ENCODE results near the gene IGF2BP3. TPM values are rescaled to one million over a fixed set of nuclear protein-coding genes. Genes with fewer than 3 reads are reported as not detected.

Gene IGF2BP3
- total RNA-seq, 1 experiment from 2014 or later, result 120 TPM

DNA sequence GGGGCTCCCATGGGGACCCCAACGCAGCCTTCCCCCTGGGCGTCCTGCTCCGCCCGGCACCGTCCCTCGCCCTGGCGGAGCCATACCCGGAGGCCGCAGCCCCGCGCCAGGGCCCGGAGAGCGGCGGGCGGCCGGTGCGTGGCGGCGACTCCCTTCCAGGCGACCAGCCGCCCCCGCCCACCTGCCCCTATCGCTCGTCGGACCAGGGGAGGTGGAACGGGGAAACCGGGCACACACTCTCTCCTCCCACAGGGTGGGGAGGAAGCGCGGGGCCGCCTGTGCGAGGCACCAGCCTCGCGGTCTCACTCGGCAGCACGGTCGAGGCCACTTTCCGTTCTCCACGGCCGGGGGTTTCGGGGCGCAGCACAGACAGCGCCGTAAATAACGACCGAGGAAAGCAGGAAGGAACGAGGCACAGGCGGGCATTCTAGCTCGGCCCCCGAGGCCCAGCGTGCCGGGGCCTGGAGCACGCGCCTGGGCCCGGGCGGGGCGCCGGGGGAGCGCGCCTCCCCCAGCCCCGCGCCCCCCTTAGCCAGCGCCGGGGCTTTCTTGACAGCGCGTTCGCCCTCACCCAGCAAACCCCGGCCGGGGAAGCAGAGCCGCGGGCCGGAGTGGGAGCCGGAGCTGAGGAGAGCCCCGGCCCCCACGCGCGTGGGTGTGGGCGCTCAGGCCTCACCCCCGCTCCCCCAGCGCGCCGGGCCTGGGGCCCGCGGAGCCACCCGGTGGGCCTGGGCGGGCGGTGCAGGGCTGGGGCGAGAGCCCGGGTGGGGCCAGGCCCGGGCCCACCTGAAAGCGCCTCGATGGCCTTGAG lies 936 bp downstream of the IGF2BP3 start:
- peak overlapping the region; percentile 93 for H3K9ac ChIP-seq (ENCODE audit: low read length)
- H3K9me3 ChIP-seq (ENCODE audit: low read length), result no peaks in the 10 kb centered on the region
- H3K4me1 ChIP-seq (ENCODE audit: low read length), result peaks cover 49% of the 10 kb centered on the region
- peaks cover 14% of the 10 kb centered on the region; the same call in 1 of the 2 replicates for H4K20me1 ChIP-seq (ENCODE audit: insufficient read depth, low read depth, low read length)
- peak; percentile 77 for DNase-seq
- no peaks in the 10 kb centered on the region for H3K27me3 ChIP-seq (ENCODE audit: low read length)
- peak overlapping the region; percentile 96 for H3K27ac ChIP-seq (ENCODE audit: low read length)
- no peaks in the 10 kb centered on the region for H3K9me2 ChIP-seq (replicated peaks; ENCODE audit: insufficient read depth, low read length)
- H3K79me2 ChIP-seq (ENCODE audit: low read length), result peaks cover 74% of the 10 kb centered on the region
- peak overlapping the region; percentile 91 for H3K4me3 ChIP-seq (ENCODE audit: low read length)
- H3K36me3 ChIP-seq (ENCODE audit: insufficient read depth, low read length), result peaks cover 16% of the 10 kb centered on the region; the same call in 1 of the 2 replicates
- H3K4me2 ChIP-seq (ENCODE audit: low read depth, low read length, poor library complexity, severe bottlenecking), result peak overlapping the region; percentile 82
- no peak overlapping the region; the same call in 1 of the 2 replicates for H2AFZ ChIP-seq (ENCODE audit: low read length)

DNA sequence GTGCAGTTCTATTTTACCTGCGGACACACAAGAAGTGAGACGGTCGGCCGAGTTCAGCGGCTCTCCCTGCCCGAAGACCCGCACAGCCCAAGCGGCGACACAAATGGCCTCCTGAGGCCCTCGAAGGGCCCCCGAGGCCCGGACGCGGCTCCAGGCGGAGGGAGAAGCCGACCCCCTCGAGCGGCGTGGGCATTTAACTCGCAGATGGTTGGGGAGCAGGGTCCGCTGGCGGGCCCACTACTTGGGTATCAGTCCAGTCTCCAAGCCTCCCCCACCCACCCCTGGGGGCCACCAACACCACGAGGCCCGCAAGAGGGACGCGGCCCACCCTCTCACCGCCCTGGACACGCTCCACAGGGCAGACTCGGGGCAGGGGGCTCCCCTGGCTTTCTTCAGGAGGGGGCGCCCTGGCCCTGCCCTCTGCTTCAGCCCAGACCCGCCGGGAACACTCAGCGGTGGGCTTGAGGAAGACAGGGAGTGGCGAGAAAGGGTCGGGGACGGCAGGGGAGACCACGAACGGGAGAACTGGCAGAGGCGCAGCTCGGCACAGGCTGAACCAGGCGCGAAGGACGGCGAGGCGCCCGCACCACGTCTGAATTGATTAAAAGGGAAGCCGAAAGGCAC lies 1.7 kb downstream of the IGF2BP3 start:
- peak overlapping the region; percentile 91 for H3K4me3 ChIP-seq (ENCODE audit: low read length)
- H3K9ac ChIP-seq (ENCODE audit: low read length), result peak overlapping the region; percentile 93
- H3K4me2 ChIP-seq (ENCODE audit: low read depth, low read length, poor library complexity, severe bottlenecking), result peak overlapping the region; percentile 82
- H4K20me1 ChIP-seq (ENCODE audit: insufficient read depth, low read depth, low read length), result peaks cover 14% of the 10 kb centered on the region; the same call in 1 of the 2 replicates
- no peaks in the 10 kb centered on the region for H3K9me3 ChIP-seq (ENCODE audit: low read length)
- H3K4me1 ChIP-seq (ENCODE audit: low read length), result peaks cover 56% of the 10 kb centered on the region
- H3K27ac ChIP-seq (ENCODE audit: low read length), result peak overlapping the region; percentile 96
- H3K79me2 ChIP-seq (ENCODE audit: low read length), result peaks cover 81% of the 10 kb centered on the region
- no peak overlapping the region for H2AFZ ChIP-seq (ENCODE audit: low read length)
- DNase-seq, result peak; percentile 84
- H3K9me2 ChIP-seq (replicated peaks; ENCODE audit: insufficient read depth, low read length), result no peaks in the 10 kb centered on the region
- peaks cover 22% of the 10 kb centered on the region; the same call in 1 of the 2 replicates for H3K36me3 ChIP-seq (ENCODE audit: insufficient read depth, low read length)
- H3K27me3 ChIP-seq (ENCODE audit: low read length), result no peaks in the 10 kb centered on the region

DNA sequence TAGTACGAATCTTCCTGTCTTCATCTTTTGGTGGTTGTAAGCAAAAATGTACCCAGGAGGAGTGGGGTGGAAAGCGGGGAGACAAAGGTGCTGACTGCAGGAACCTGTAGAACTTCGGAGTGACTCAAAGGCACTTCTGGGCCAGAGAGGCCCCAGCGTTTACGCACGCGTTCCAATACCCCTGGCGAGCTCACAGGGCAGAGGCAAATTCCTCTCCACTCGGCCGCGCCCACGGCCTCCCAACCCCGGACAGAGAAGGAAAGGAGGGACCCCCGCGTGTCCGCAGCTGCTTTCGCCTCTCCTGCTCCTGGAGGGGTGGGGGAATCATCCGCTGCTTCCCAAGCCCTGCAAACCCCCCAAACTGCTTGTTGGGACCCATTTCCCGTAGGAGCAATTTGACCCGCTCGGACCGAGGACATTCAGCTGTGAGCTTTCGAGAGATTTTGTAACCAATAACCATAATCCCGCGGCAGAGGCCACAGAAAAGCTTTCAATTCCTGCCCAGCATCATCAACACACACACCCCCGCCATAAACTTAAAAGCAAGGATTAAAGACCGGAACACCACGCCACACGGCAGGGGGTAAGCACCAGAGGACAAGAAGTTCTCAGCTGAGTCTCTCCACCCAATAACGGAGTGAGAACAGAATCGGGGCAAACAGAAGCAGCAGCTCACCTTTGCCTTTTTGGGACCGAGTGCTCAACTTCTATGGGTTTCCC lies 2.3 kb downstream of the IGF2BP3 start:
- peak overlapping the region; percentile 96 for H3K27ac ChIP-seq (ENCODE audit: low read length)
- peak; percentile 83 for DNase-seq
- no peak overlapping the region for H2AFZ ChIP-seq (ENCODE audit: low read length)
- peaks cover 50% of the 10 kb centered on the region for H3K4me1 ChIP-seq (ENCODE audit: low read length)
- no peaks in the 10 kb centered on the region for H3K27me3 ChIP-seq (ENCODE audit: low read length)
- H3K9ac ChIP-seq (ENCODE audit: low read length), result peak overlapping the region; percentile 93
- peaks cover 82% of the 10 kb centered on the region for H3K79me2 ChIP-seq (ENCODE audit: low read length)
- H3K9me2 ChIP-seq (replicated peaks; ENCODE audit: insufficient read depth, low read length), result no peaks in the 10 kb centered on the region
- peak overlapping the region; percentile 91 for H3K4me3 ChIP-seq (ENCODE audit: low read length)
- no peaks in the 10 kb centered on the region for H3K9me3 ChIP-seq (ENCODE audit: low read length)
- H4K20me1 ChIP-seq (ENCODE audit: insufficient read depth, low read depth, low read length), result peaks cover 14% of the 10 kb centered on the region; the same call in 1 of the 2 replicates
- peaks cover 28% of the 10 kb centered on the region; the same call in 1 of the 2 replicates for H3K36me3 ChIP-seq (ENCODE audit: insufficient read depth, low read length)
- H3K4me2 ChIP-seq (ENCODE audit: low read depth, low read length, poor library complexity, severe bottlenecking), result peak overlapping the region; percentile 82

DNA sequence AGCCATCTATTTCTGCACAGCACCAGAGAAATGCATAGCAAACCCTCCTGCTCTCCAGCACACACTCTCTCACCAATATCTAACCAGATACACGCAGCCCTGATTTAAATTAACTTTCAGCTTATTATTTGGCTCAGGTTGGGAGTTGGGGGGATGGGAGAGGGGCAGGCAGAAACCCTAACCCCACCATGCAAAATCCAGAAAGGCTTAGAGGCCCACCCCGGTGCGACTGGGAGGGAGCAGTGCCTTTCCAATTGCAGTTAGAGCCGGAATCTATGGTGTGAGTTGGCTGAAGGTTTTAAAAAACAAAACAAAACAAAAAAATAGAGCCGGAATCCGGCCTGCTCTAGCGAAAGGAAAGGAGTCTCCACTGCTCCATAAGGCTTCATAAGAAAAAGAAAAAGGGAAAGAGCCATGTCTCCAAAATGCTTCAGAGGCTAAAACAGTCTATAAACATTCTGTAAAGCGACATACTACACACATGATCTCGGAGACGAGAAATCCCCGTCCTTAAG lies 2.9 kb downstream of the IGF2BP3 start:
- peaks cover 82% of the 10 kb centered on the region for H3K79me2 ChIP-seq (ENCODE audit: low read length)
- peak overlapping the region; percentile 82 for H3K4me2 ChIP-seq (ENCODE audit: low read depth, low read length, poor library complexity, severe bottlenecking)
- H3K9me3 ChIP-seq (ENCODE audit: low read length), result no peaks in the 10 kb centered on the region
- H3K4me1 ChIP-seq (ENCODE audit: low read length), result peaks cover 44% of the 10 kb centered on the region
- peaks cover 14% of the 10 kb centered on the region; the same call in 1 of the 2 replicates for H4K20me1 ChIP-seq (ENCODE audit: insufficient read depth, low read depth, low read length)
- H3K4me3 ChIP-seq (ENCODE audit: low read length), result peak overlapping the region; percentile 91
- peak overlapping the region; percentile 93 for H3K9ac ChIP-seq (ENCODE audit: low read length)
- peak overlapping the region; percentile 96 for H3K27ac ChIP-seq (ENCODE audit: low read length)
- no peaks in the 10 kb centered on the region for H3K9me2 ChIP-seq (replicated peaks; ENCODE audit: insufficient read depth, low read length)
- no peaks in the 10 kb centered on the region for H3K27me3 ChIP-seq (ENCODE audit: low read length)
- DNase-seq, result peak; percentile 63
- H2AFZ ChIP-seq (ENCODE audit: low read length), result no peak overlapping the region
- peaks cover 32% of the 10 kb centered on the region; the same call in 1 of the 2 replicates for H3K36me3 ChIP-seq (ENCODE audit: insufficient read depth, low read length)

- Histone ChIP-seq H3K36me3 (ENCODE audit: insufficient read depth, low read length) (peaks cover 50% of the 10 kb centered on the region), H3K9me3 (ENCODE audit: low read length) (no peaks in the 10 kb centered on the region), H3K9ac (ENCODE audit: low read length) (no peak overlapping the region), H3K79me2 (ENCODE audit: low read length) (peaks cover 99% of the 10 kb centered on the region), H3K27ac (ENCODE audit: low read length) (no peak overlapping the region), H3K9me2 (replicated peaks; ENCODE audit: insufficient read depth, low read length) (no peaks in the 10 kb centered on the region), H3K4me1 (ENCODE audit: low read length) (peaks cover 38% of the 10 kb centered on the region), H3K4me3 (ENCODE audit: low read length) (no peak overlapping the region), H2AFZ (ENCODE audit: low read length) (no peak overlapping the region), H4K20me1 (ENCODE audit: insufficient read depth, low read depth, low read length) (peaks cover 22% of the 10 kb centered on the region; the same call in 1 of the 2 replicates), H3K4me2 (ENCODE audit: low read depth, low read length, poor library complexity, severe bottlenecking) (no peak overlapping the region), H3K27me3 (ENCODE audit: low read length) (no peaks in the 10 kb centered on the region)
- DNase-seq, result no peak
Measured at GRCh38 chr7:23462846-23463245, 7.4 kb downstream of the IGF2BP3 start.

GRCh38 chr7:23458044-23458443 lies 12.2 kb downstream of the IGF2BP3 start:
- H3K4me1 ChIP-seq (ENCODE audit: low read length), result peaks cover 5% of the 10 kb centered on the region
- H3K9me3 ChIP-seq (ENCODE audit: low read length), result no peaks in the 10 kb centered on the region
- H3K79me2 ChIP-seq (ENCODE audit: low read length), result peaks cover 100% of the 10 kb centered on the region
- no peak overlapping the region for H3K9ac ChIP-seq (ENCODE audit: low read length)
- no peak overlapping the region for H3K27ac ChIP-seq (ENCODE audit: low read length)
- no peak overlapping the region for H2AFZ ChIP-seq (ENCODE audit: low read length)
- H3K9me2 ChIP-seq (replicated peaks; ENCODE audit: insufficient read depth, low read length), result no peaks in the 10 kb centered on the region
- peaks cover 38% of the 10 kb centered on the region for H3K36me3 ChIP-seq (ENCODE audit: insufficient read depth, low read length)
- no peak for DNase-seq
- H4K20me1 ChIP-seq (ENCODE audit: insufficient read depth, low read depth, low read length), result peaks cover 34% of the 10 kb centered on the region; the same call in 1 of the 2 replicates
- no peak overlapping the region for H3K4me2 ChIP-seq (ENCODE audit: low read depth, low read length, poor library complexity, severe bottlenecking)
- no peak overlapping the region for H3K4me3 ChIP-seq (ENCODE audit: low read length)
- H3K27me3 ChIP-seq (ENCODE audit: low read length), result no peaks in the 10 kb centered on the region

DNA sequence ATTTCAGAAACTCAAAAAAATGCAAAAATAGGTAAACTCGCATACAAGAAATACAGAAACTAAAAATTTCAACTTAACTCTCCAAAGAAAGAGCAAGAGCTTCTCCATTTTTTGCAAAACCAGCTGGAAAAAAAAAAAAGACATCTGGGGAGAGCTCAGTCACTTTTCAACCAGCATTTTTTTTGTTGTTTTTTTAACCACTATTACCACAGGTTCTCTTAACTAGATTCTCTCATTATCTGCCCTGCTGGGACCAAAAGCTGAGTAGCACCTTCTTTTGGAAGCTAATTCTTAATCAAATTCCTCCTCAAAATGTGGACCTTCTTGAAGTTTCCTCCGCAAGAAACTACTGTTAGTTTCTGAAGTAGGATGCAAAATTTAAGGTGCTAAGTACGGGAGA lies 14.2 kb downstream of the IGF2BP3 start:
- DNase-seq, result no peak
- Histone ChIP-seq H3K9ac (ENCODE audit: low read length) (no peak overlapping the region), H3K36me3 (ENCODE audit: insufficient read depth, low read length) (peaks cover 23% of the 10 kb centered on the region), H3K27me3 (ENCODE audit: low read length) (no peaks in the 10 kb centered on the region), H2AFZ (ENCODE audit: low read length) (no peak overlapping the region), H3K9me2 (replicated peaks; ENCODE audit: insufficient read depth, low read length) (no peaks in the 10 kb centered on the region), H3K9me3 (ENCODE audit: low read length) (no peaks in the 10 kb centered on the region), H3K4me1 (ENCODE audit: low read length) (peaks cover 8% of the 10 kb centered on the region), H4K20me1 (ENCODE audit: insufficient read depth, low read depth, low read length) (peaks cover 31% of the 10 kb centered on the region; the same call in 1 of the 2 replicates), H3K4me2 (ENCODE audit: low read depth, low read length, poor library complexity, severe bottlenecking) (no peak overlapping the region), H3K27ac (ENCODE audit: low read length) (no peak overlapping the region), H3K79me2 (ENCODE audit: low read length) (peaks cover 95% of the 10 kb centered on the region), H3K4me3 (ENCODE audit: low read length) (no peak overlapping the region)

Data from Karpas-422 (cell line).